GM12878 (cell line): ENCODE measurements around the gene SASH3. TPM values are rescaled to one million over a fixed set of nuclear protein-coding genes. Genes with fewer than 3 reads are reported as not detected.

Source experiments
- ATF2 ChIP-seq: IDR thresholded peaks from 2 replicates; pipeline ENCODE4 v1.6.1; 2012; ENCODE audit warnings: low read length, inconsistent platforms
- ATF7 ChIP-seq: fragments of 450-650 bp; IDR thresholded peaks from 2 replicates; pipeline ENCODE4 v1.6.1; 2016; ENCODE audit warnings: low read depth, mild to moderate bottlenecking
- BRCA1 ChIP-seq: IDR thresholded peaks from 2 replicates; pipeline ENCODE4 v1.6.1; 2011; ENCODE audit warnings: low read depth, low read length, improper control_type of control experiment
- CHD2 ChIP-seq: IDR thresholded peaks from 2 replicates; pipeline ENCODE4 v1.6.1; 2011; ENCODE audit warnings: low read depth, low read length, improper control_type of control experiment, borderline replicate concordance
- E2F8 ChIP-seq: fragments of 450-650 bp; IDR thresholded peaks from 2 replicates; pipeline ENCODE4 v1.6.1; 2018; ENCODE audit warnings: mild to moderate bottlenecking, low read depth, moderate library complexity; ENCODE audit not compliant: partially characterized antibody
- EED ChIP-seq: sonication (generic); IDR thresholded peaks from 2 replicates; pipeline ENCODE4 v1.6.1; 2016; ENCODE audit warnings: antibody characterized with exemption, low read depth
- EGR1 ChIP-seq, 2 experiments: IDR thresholded peaks; 1 replicate in 1 of 2; 2 replicates in 1 of 2; pipeline ENCODE4 v1.6.1; 2011 to 2012; ENCODE audit warnings: low read depth in 2 of 2, low read length in 2 of 2, borderline replicate concordance in 1 of 2, mild to moderate bottlenecking in 1 of 2, moderate library complexity in 1 of 2
- EZH2 ChIP-seq: IDR thresholded peaks from 2 replicates; pipeline ENCODE4 v1.6.1; 2012; ENCODE audit warnings: low read depth, mild to moderate bottlenecking, control low read depth, inconsistent platforms, low read length, borderline replicate concordance; ENCODE audit not compliant: control insufficient read depth
- GABPA ChIP-seq: IDR thresholded peaks from 2 replicates; pipeline ENCODE4 v1.6.1; 2014; ENCODE audit warnings: antibody characterized with exemption, low read depth, mild to moderate bottlenecking, inconsistent platforms
- GATAD2B ChIP-seq: fragments of 450-650 bp; conservative IDR thresholded peaks from 2 replicates; pipeline ENCODE4 v1.6.1; 2017; ENCODE audit warnings: low read depth, mild to moderate bottlenecking, moderate library complexity
- IKZF1 ChIP-seq: fragments of 450-650 bp; conservative IDR thresholded peaks from 2 replicates; pipeline ENCODE4 v1.6.1; 2017; ENCODE audit warnings: antibody characterized with exemption, mild to moderate bottlenecking
- JUNB ChIP-seq: IDR thresholded peaks from 2 replicates; pipeline ENCODE4 v1.6.1; 2016; ENCODE audit warnings: antibody characterized with exemption, mild to moderate bottlenecking
- MTA2 ChIP-seq: fragments of 450-650 bp; IDR thresholded peaks from 2 replicates; pipeline ENCODE4 v1.6.1; 2016; ENCODE audit warnings: low read depth, mild to moderate bottlenecking, moderate library complexity
- NR2F1 ChIP-seq: fragments of 450-650 bp; conservative IDR thresholded peaks from 2 replicates; pipeline ENCODE4 v1.6.1; 2017; ENCODE audit warnings: mild to moderate bottlenecking
- PAX8 ChIP-seq: fragments of 450-650 bp; IDR thresholded peaks from 2 replicates; pipeline ENCODE4 v1.6.1; 2017; ENCODE audit warnings: mild to moderate bottlenecking, moderate library complexity
- RB1 ChIP-seq: fragments of 450-650 bp; formaldehyde crosslinking; IDR thresholded peaks from 2 replicates; pipeline ENCODE4 v1.6.1; 2017; ENCODE audit warnings: mild to moderate bottlenecking, borderline replicate concordance
- RBBP5 ChIP-seq: fragments of 200-600 bp; sonication (generic); conservative IDR thresholded peaks from 2 replicates; pipeline ENCODE4 v1.6.1; 2016
- RUNX3 ChIP-seq: IDR thresholded peaks from 2 replicates; pipeline ENCODE4 v1.6.1; 2012; ENCODE audit warnings: low read length, inconsistent platforms
- SP1 ChIP-seq: IDR thresholded peaks from one replicate; pipeline ENCODE4 v1.6.1; 2011; ENCODE audit warnings: low read depth, low read length
- WRNIP1 ChIP-seq: IDR thresholded peaks from 2 replicates; pipeline ENCODE4 v1.6.1; 2011; ENCODE audit warnings: low read depth, low read length, improper control_type of control experiment, borderline replicate concordance
- YY1 ChIP-seq: IDR thresholded peaks from 2 replicates; pipeline ENCODE4 v1.6.1; 2011; ENCODE audit warnings: low read depth, mild to moderate bottlenecking, low read length
- polyA plus RNA-seq, 11 experiments: library from polyadenylated mRNA; depleted of rRNA in 4 of 11; unstranded in 6 of 11; stranded (reverse) in 5 of 11; fragments of >200 nt; fragmentation: Nextera tagmentation in 4 of 11; fragmentation: Illumina TruSeq in 1 of 11; extraction: Ambion mirVana in 4 of 11; extraction: Trizol in 1 of 11; gene quantifications; 1 replicate in 1 of 11; 2 replicates in 10 of 11; pipeline versions ENCODE4 v1.2.1 to v1.2.3, GENCODE V29; 2011 to 2016; ENCODE audit warnings: inconsistent platforms in 2 of 11, missing spikeins in 2 of 11, low read depth in 1 of 11
- total RNA-seq, 4 experiments: library from RNA; depleted of rRNA in 3 of 4; stranded (reverse); fragments of >200 nt in 3 of 4; fragmentation: Illumina TruSeq in 1 of 4; extraction: Trizol in 1 of 4; gene quantifications; 2 replicates each; pipeline versions ENCODE4 v1.2.1 to v1.2.3, GENCODE V29; 2013 to 2021
- TF ChIP-seq, protein P1 (sequence below): IDR thresholded peaks from 2 replicates; pipeline ENCODE4 v1.6.1; 2011; ENCODE audit warnings: borderline replicate concordance, low read depth, mild to moderate bottlenecking, moderate library complexity, low read length; ENCODE audit not compliant: insufficient read depth, poor library complexity, severe bottlenecking
- TF ChIP-seq, protein P2 (sequence below): fragments of 450-650 bp; IDR thresholded peaks from 2 replicates; pipeline ENCODE4 v1.6.1; 2016; ENCODE audit warnings: mild to moderate bottlenecking

Gene SASH3
- total and polyA plus RNA-seq, 10 of the 15 experiments (the other 5 are each of a cell fraction or from before 2014, with no cell fraction given), result 23.1 to 233 (median 160) TPM

DNA sequence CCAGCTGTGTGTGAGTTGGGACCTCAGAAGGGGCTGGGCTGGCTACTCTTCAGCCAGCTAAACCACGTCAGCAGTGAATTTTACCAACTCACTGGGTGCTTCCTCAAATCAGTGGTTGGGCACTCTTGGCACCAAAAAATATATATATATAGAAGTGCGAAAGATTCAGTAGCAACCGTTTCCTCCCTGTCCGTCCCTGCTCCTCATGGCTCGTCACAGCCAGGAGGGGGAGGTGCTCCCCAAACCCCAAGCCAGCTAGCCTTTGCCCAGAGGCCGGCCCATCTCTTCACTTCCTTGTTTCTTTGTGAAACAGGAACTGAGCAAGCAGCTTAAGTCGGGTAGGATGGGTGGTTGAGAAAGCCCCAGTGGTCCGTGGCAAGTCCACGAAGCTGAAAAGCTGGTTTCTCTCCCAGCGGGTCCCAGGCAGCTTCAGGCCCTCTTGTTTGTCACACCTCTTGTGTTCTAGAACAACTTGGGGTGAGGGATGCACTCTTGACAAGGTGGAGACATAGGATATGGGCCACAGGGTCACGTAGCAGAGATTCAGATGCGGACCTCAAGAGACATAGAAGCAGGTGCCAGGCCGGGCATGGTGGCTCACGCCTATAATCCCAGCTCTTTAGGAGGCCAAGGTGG, 6.8 kb upstream of the SASH3 start (continued):
- TF ChIP-seq, protein P1, sequence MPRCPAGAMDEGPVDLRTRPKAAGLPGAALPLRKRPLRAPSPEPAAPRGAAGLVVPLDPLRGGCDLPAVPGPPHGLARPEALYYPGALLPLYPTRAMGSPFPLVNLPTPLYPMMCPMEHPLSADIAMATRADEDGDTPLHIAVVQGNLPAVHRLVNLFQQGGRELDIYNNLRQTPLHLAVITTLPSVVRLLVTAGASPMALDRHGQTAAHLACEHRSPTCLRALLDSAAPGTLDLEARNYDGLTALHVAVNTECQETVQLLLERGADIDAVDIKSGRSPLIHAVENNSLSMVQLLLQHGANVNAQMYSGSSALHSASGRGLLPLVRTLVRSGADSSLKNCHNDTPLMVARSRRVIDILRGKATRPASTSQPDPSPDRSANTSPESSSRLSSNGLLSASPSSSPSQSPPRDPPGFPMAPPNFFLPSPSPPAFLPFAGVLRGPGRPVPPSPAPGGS, result peak; percentile 21
- peak; percentile 73; the same call in 1 of the 2 replicates for TF ChIP-seq EED
- no peak for TF ChIP-seq GABPA
- no peak for TF ChIP-seq RB1
- TF ChIP-seq JUNB, result no peak
- peak; percentile 60 for TF ChIP-seq ATF7
- peak; percentile 72 for TF ChIP-seq GATAD2B
- 0 out of 3 replicates have a peak, but pooled peaks of 1 of the 2 experiments have one; percentile 9 for TF ChIP-seq EGR1 (IDR thresholded peaks at IDR 0.05; ENCODE audit: borderline replicate concordance in 1 of 2, low read depth in 2 of 2, low read length in 2 of 2)
- TF ChIP-seq NR2F1, result 0 out of 2 replicates have a peak, but pooled peaks have one; percentile 36
- TF ChIP-seq E2F8, result no peak
- no peak for TF ChIP-seq SP1
- TF ChIP-seq RBBP5, result no peak
- no peak for TF ChIP-seq BRCA1
- TF ChIP-seq, protein P2, sequence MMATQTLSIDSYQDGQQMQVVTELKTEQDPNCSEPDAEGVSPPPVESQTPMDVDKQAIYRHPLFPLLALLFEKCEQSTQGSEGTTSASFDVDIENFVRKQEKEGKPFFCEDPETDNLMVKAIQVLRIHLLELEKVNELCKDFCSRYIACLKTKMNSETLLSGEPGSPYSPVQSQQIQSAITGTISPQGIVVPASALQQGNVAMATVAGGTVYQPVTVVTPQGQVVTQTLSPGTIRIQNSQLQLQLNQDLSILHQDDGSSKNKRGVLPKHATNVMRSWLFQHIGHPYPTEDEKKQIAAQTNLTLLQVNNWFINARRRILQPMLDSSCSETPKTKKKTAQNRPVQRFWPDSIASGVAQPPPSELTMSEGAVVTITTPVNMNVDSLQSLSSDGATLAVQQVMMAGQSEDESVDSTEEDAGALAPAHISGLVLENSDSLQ, result peak; percentile 56
- no peak for TF ChIP-seq EZH2
- peak; percentile 91 for TF ChIP-seq IKZF1
- peak; percentile 76 for TF ChIP-seq MTA2
- TF ChIP-seq ATF2, result no peak
- no peak for TF ChIP-seq PAX8
- TF ChIP-seq RUNX3, result no peak
- no peak for TF ChIP-seq WRNIP1
- peak; percentile 85 for TF ChIP-seq CHD2
- TF ChIP-seq YY1, result peak; percentile 32; the same call in 1 of the 2 replicates
